ENCODE data around the gene PLK3. TPM values are rescaled to one million over a fixed set of nuclear protein-coding genes. Genes with fewer than 3 reads are reported as not detected.
"Not testable (repeated sequence)": the region's sequence is repeated elsewhere in the genome, so short reads cannot be mapped to it uniquely, and the experiment has no call there.

The PLK3 gene
- total RNA-seq, 1 donor: 44.0 TPM

DNA sequence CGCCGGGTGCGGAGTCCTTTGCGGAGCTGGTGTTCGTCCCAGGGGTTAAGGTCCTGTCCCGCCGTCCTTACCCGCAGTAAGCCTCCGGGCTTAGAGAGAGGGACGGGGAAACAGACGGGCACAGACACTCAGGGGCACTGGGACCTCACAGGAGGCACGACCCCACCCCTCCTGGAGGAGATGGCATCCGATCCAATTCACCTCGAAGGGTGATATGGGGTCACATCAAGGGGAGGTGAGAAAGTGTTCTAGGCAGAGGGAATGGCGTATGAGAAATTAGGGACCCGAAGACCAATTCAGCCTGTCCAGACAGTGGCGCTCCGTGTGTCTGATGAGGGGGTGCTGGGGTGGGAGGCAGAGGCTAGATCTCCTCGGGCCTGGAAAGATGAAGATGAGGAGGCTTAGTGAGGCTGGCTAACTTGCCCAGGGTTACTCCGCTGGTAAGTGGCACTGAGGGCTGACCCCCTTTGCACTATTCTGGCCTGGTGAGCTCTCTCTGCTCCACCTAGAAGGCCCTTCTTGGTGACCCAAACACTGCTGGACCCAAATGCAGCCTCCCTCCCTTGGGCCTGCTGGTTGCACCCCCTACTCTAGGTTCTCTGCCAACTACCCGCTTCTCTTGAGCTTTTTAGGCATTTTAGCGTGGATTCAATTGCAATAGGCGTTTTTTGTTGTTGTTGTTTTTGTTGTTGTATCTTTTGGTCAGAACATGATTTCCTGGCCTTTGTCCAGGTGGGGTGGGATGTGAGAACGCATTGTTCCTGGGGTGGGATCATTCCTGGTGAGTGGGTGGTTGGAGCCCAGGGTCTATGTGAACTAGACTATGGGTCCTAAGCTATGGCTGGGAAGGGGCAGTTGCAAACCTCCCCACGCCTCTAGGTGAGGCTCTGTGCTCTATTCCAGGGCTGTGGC is 20.4 kb downstream of the PLK3 start:
- TF ChIP-seq, protein P1, sequence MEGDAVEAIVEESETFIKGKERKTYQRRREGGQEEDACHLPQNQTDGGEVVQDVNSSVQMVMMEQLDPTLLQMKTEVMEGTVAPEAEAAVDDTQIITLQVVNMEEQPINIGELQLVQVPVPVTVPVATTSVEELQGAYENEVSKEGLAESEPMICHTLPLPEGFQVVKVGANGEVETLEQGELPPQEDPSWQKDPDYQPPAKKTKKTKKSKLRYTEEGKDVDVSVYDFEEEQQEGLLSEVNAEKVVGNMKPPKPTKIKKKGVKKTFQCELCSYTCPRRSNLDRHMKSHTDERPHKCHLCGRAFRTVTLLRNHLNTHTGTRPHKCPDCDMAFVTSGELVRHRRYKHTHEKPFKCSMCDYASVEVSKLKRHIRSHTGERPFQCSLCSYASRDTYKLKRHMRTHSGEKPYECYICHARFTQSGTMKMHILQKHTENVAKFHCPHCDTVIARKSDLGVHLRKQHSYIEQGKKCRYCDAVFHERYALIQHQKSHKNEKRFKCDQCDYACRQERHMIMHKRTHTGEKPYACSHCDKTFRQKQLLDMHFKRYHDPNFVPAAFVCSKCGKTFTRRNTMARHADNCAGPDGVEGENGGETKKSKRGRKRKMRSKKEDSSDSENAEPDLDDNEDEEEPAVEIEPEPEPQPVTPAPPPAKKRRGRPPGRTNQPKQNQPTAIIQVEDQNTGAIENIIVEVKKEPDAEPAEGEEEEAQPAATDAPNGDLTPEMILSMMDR (IDR thresholded peaks at IDR 0.05; ENCODE audit: insufficient read depth, low read depth, low read length): no peak
- no peak for DNase-seq (ENCODE audit: low read depth)
- peak overlapping the region; percentile 65 for H3K4me3 ChIP-seq (ENCODE audit: low read depth, low read length)

DNA sequence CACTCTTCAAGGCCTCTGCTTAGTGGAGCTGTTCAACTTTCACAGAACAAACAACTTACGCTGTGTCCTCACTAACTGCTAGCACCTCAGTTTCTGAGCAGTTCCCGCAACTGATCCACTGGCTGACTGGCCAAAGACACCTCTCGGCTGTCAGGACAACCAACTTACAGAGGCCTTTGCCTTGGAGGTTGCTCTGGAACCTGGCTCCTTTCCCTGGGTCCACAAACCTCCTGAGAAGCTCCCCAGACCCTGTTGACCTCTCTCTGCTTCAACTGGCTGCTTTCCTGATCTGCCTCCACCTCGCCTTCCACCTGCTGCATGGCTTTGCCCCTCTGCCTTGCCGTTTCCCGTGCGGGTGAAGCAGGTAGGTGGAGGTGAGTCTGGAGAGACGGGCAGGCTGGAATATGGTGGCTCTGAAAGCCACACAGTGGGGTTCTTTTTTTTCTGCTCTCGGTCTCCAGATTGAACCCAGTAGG is 21.1 kb downstream of the PLK3 start:
- TF ChIP-seq, protein P1 (IDR thresholded peaks at IDR 0.05; ENCODE audit: insufficient read depth, low read depth, low read length): no peak
- no peak overlapping the region for H3K4me3 ChIP-seq (ENCODE audit: low read depth, low read length)
- no peak for DNase-seq (ENCODE audit: low read depth)

DNA sequence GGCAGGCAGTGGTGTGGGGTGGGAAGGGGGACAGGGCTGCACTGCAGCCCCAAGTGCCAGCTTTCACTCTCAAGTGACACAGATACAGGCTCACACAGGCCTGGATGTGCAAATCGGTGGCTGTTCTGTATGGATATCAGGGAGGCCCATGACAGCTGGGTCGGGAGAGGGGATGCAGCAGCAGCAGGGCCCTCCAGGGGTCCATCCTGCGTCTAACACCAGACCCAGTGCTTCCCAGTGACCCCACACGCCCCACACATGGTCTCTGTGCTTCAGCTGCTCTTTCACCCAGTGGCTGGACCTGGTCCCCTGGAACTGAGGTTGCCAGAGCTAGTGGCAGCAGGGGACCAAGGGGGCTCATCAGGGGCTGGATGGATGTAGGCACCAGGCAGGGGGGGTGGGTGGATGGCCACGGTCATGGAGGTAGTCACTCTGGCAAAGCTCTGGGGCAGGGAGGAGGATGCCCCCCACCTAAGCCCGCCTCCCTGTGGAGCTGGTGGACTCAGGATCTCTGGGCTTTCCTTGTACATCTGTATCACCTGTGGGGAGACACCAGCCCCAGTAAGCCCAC is 22.0 kb downstream of the PLK3 start:
- no peak overlapping the region for H3K4me3 ChIP-seq (ENCODE audit: low read depth, low read length)
- DNase-seq (ENCODE audit: low read depth): no peak
- TF ChIP-seq, protein P1 (IDR thresholded peaks at IDR 0.05; ENCODE audit: insufficient read depth, low read depth, low read length): no peak

DNA sequence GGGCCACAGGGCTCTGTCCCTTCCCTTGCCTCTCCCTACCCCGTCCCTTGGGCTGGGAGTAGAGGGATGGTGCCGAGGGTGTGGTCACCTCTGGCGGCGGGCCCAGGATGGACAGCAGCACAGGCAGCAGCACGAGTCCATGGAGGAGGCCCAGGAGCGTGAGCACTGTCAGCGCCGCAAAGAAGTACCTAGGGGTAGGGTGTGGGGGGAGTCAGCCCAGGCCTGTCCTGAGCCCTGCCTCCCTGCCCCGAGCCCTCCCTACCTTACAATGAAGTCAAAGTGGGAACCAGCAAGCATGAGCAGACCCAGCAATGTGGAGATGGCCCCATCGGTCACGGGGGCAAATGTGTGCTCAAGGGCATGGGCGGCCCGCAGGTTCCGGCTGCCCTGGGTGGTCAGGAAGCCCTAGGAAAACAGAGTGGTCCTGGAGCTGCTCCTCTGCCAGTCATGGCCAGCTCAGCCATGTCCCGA is 22.8 kb downstream of the PLK3 start:
- no peak overlapping the region for H3K4me3 ChIP-seq (ENCODE audit: low read depth, low read length)
- TF ChIP-seq, protein P1 (IDR thresholded peaks at IDR 0.05; ENCODE audit: insufficient read depth, low read depth, low read length): no peak
- DNase-seq (ENCODE audit: low read depth): no peak

DNA sequence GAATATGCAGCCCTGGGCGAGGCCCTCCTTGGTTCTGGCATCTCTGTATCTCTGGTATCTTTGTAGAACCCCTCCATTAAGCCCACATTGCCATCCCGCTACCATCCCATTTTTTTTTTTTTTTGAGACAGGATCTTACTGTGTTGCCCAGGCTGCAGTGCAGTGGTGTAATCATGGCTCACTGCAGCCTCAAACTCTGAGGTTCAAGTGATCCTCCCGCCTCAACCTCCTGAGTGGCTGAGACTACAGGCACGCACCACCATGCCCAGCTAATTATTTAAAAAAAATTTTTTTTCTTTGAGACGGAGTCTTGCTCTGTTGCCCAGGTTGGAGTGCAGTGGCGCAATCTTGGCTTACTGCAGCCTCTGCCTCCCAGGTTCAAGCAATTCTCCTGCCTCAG is 24.2 kb downstream of the PLK3 start:
- not testable (repeated sequence) for DNase-seq (ENCODE audit: low read depth); H3K4me3 ChIP-seq (ENCODE audit: low read depth, low read length)

DNA sequence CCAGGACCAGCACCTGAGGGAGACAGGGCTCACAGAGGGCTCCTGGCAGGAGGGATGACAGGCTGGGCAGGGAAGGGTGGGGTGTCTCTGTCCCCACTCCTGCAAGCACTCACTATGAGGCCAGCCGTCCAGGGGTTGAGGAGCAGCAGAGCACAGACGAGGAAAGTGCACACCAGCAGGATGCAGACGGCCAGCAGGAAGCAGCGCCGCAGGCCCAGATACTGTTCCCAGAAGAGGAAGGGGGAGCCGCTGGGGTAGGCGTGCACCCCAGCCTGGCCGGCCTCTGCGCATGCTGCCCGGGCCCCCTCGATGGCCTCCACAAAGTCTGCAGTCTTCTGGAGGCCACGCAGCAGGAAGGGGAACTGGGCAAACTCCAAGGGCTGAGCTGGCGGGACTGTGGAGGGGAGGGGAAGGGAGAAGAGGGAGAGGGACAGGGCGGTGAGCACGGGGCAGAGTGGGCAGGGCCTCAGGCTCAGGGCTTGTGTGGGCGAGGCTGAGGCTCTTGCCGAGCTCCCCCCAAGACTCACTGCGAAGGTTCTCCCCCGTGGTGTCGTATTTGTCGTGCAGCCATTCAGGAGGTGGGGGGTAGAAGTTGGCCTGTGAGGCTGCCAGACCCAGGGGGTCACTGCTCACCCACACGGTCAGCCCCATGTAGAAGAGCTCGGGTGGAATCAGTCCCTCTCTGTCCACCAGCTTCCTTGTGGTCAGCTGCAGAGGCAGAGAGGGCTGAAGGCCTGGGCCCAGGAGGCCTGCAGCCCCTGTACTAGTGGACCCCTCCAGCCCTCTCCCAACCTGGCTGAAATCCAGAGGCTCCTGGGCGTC is 26.4 kb downstream of the PLK3 start:
- DNase-seq (ENCODE audit: low read depth): no peak
- no peak overlapping the region for H3K4me3 ChIP-seq (ENCODE audit: low read depth, low read length)
- TF ChIP-seq, protein P1 (IDR thresholded peaks at IDR 0.05; ENCODE audit: insufficient read depth, low read depth, low read length): no peak

Measured in fibroblast of villous mesenchyme (primary cell).